C4-2B (cell line): ENCODE measurements around the gene SERHL2.

ENCODE experiments used
- H3K27ac ChIP-seq: fragments of 450-650 bp; 2 replicates; pipeline ENCODE4 v1.5.1; 2017
- ZFX ChIP-seq: fragments of 450-650 bp; IDR thresholded peaks from 2 replicates; pipeline ENCODE4 v1.6.1; 2017
- TF ChIP-seq, protein P1 (sequence below): fragments of 450-650 bp; conservative IDR thresholded peaks from 2 replicates; pipeline ENCODE4 v1.5.1; 2017; ENCODE audit warnings: mild to moderate bottlenecking

Gene SERHL2

DNA sequence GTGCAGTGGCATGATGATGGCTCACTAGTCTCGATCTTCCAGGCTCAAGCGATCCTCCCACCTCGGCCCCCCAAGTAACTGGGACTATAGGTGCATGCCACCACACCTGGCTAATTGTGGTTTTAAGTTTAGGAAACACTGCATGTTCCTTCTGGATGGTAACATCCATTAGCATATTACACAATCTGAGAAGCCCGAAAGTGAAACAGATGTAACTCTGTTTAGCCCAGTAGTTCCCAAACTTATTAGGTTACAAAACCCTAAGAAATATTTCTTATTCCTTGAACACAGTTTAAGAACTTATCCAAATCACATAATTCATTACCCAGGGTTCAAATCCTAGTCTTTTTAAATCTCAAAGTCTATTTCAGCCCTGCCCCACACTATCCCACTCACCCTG is 32.6 kb downstream of the SERHL2 start:
- TF ChIP-seq, protein P1, sequence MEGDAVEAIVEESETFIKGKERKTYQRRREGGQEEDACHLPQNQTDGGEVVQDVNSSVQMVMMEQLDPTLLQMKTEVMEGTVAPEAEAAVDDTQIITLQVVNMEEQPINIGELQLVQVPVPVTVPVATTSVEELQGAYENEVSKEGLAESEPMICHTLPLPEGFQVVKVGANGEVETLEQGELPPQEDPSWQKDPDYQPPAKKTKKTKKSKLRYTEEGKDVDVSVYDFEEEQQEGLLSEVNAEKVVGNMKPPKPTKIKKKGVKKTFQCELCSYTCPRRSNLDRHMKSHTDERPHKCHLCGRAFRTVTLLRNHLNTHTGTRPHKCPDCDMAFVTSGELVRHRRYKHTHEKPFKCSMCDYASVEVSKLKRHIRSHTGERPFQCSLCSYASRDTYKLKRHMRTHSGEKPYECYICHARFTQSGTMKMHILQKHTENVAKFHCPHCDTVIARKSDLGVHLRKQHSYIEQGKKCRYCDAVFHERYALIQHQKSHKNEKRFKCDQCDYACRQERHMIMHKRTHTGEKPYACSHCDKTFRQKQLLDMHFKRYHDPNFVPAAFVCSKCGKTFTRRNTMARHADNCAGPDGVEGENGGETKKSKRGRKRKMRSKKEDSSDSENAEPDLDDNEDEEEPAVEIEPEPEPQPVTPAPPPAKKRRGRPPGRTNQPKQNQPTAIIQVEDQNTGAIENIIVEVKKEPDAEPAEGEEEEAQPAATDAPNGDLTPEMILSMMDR, result no peak
- TF ChIP-seq ZFX, result no peak

DNA sequence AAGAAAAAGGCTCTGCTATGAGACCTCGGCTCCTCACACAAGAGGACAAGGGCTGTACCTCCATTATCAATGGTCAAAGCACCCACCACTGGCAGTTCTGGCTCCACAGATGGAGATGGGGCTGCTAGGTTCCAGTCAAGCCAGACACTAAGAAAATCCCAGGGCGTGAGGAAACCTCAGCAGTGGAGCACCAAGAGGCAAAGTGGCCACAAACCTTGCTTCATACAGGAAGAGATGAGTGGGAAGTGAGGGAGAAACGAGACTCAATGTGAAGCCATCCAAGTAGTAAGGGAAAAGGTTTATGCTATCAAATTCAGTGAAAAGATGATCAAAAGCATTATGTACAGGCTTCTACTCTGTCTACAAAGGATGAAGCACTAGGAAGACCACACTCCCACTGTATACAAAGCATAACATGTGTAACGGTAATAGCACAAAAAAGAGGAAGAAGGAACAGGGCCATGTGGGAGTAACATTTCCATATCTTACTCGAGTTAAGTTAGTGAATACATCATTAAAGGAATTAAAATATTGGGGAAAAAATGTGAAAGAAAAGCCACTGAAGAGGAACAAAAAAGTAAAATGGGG is 33.9 kb downstream of the SERHL2 start:
- TF ChIP-seq ZFX, result no peak
- no peak overlapping the region for H3K27ac ChIP-seq

More for the DNA sequence above, 32.6 kb downstream of the SERHL2 start:
- H3K27ac ChIP-seq, result no peak overlapping the region

DNA sequence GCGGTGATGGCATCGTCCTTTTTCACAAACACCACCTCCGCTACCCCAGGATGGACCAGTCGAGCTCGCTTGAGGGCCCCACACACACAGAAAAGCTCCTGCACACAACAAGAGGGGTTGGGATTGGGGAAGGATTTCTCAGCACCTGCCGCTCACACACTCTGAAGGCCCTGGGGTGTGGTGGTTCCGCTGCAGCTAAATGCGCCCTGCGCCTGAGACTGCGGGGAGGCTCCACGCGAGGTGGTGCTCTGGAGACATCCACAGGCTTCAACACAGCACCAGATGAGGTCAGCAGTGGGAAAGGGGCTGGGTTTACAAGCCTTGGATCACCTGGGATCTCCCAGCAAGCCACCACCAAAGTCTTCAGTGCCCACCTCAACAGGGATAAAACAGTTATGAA is 38.2 kb downstream of the SERHL2 start:
- no peak overlapping the region for H3K27ac ChIP-seq
- TF ChIP-seq, protein P1, result no peak
- no peak for TF ChIP-seq ZFX

- H3K27ac ChIP-seq, result no peak overlapping the region
Measured at GRCh38 chr22:42595434-42595833, 41.7 kb downstream of the SERHL2 start.

DNA sequence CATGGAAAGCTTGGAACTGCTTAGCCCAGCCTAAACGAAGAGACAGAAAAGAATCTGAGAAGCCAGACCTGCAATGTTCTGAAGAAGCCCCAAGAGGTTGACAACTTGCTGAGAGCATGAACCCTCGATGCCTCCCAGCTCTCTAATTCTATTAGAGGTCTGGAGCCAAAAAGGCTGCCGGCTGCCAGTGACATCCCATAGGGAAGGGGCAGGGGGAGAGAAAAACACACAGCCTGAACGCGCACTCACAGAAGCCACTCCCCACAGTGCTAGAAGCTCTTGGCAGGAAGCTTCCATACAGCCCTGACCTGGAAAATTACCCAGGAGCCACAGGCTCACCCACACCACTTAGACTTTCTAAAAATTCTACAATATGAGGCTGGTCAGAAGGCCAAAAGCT is 42.6 kb downstream of the SERHL2 start:
- TF ChIP-seq ZFX, result no peak
- TF ChIP-seq, protein P1, result no peak

More at GRCh38 chr22:42595434-42595833, 41.7 kb downstream of the SERHL2 start:
- no peak for TF ChIP-seq ZFX
- TF ChIP-seq, protein P1, result no peak

DNA sequence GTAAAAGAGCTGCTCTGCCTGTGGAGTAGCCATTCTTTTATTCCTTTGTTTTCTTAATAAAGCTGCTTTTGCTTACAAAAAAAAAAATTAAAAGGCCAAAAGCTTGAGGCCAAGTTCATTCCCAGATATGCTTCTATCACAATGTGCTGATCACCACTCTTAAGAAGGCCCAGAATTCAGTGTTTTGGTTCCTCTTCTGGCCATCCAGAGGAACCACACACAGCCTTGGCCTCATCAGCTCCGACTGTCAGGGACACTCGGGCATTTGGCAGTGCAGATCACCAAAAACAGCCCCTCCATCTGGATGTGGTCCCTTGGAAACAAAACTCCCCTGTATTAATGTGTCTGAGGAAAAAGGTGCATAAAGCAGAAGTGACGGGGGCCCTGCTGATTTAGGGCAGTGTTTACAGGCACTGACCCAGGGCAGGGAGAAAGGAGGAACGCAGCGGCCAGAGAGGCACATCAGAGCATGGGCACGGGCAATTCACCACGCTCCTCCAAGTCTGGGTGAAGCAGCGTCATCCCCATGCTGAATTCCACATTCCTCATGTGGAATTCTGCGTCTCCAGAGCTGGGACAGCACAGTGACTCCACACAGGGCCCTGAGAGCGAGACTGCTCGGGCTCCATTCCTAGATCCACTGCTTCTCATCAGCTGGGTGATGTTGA is 43.2 kb downstream of the SERHL2 start:
- TF ChIP-seq, protein P1, result no peak
- no peak for TF ChIP-seq ZFX

More for the DNA sequence above, 42.6 kb downstream of the SERHL2 start:
- H3K27ac ChIP-seq, result no peak overlapping the region

DNA sequence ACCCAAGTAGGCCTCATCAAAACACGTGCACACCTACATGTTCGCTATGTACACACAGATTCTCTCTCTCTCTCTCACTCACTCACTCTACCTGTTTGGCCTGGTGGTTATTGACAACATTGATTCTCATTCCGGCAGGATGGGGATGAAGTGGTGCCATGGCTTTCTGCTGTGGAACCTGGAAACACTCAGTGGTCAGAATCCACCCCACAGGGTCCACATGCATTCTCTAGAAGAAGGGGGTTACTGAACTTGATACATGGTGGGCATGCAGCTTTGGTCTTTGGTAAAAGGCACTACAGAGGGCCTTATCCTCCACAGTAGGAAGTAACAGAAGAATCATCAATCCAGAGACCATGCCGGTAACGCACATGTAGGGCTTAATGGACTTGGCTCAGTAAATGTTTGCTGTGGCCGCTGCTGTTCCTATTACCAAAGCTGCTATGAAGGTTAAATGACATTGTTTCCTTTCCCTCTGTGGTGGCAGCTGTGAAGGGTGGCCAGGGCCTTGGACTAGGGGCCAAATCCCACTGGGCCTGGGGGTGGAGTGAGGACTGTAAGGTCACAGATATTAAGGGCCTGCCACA is 48.2 kb downstream of the SERHL2 start:
- no peak for TF ChIP-seq ZFX
- TF ChIP-seq, protein P1, result no peak
- peak overlapping the region; percentile 21 for H3K27ac ChIP-seq

More for the DNA sequence above, 43.2 kb downstream of the SERHL2 start:
- H3K27ac ChIP-seq, result no peak overlapping the region
